Measurements from ENCODE around the gene ODC1. TPM values are rescaled to one million over a fixed set of nuclear protein-coding genes. Genes with fewer than 3 reads are reported as not detected.

Gene ODC1
- total and polyA plus RNA-seq, 12 donors, result 4.1 to 92.8 (median 56.0) TPM

- TF ChIP-seq CTCF (IDR thresholded peaks at IDR 0.05), result no peak
- Histone ChIP-seq H3K4me3 (no peak overlapping the region), H3K9me3 (no peaks in the 10 kb centered on the region), H3K27ac (peak overlapping the region in 7 of 10 donors; percentile 8 to 64 (median 44)), H3K4me1 (peaks cover 3 to 39% (median 17%) of the 10 kb centered on the region in 9 donors), H3K27me3 (no peaks in the 10 kb centered on the region), H3K36me3 (no peaks in the 10 kb centered on the region)
- DNase-seq (peak; percentile 31 to 51), ATAC-seq (peak; percentile 21 to 88 (median 66))
- intact Hi-C loops (cut with DNase I), result loop anchor here in 1 of 10 donors (5.0 kb wide), 1 partner anchor 193 kb away; no protein-coding TSS in a partner anchor
- 70 to 74% methylated on average over 7 of the region's 7 CpGs for WGBS, 2 donors
Observed at GRCh38 chr2:10454505-10454904, 6.4 kb upstream of the ODC1 start.

- H3K27ac ChIP-seq, result peak overlapping the region in 4 of 10 donors; percentile 44 to 64 (median 61)
- H3K4me1 ChIP-seq, result peaks cover 6 to 45% (median 21%) of the 10 kb centered on the region in 9 donors
- no peaks in the 10 kb centered on the region for H3K9me3 ChIP-seq
- H3K36me3 ChIP-seq, result no peaks in the 10 kb centered on the region
- ATAC-seq (peak in 4 of 8 donors; percentile 2 to 14 (median 4)), DNase-seq (no peak)
- H3K4me3 ChIP-seq, result no peak overlapping the region
- 93 to 94% methylated on average over 9 of the region's 9 CpGs for WGBS, 2 donors
- intact Hi-C loops (cut with DNase I), result loop anchor here in 1 of 10 donors (5.0 kb wide), 1 partner anchor 193 kb away; no protein-coding TSS in a partner anchor
- no peaks in the 10 kb centered on the region for H3K27me3 ChIP-seq
- TF ChIP-seq CTCF (IDR thresholded peaks at IDR 0.05), result no peak
Observed at GRCh38 chr2:10453905-10454298, 5.8 kb upstream of the ODC1 start.

GRCh38 chr2:10452956-10453904 lies 5.1 kb upstream of the ODC1 start:
- 85 to 93% methylated on average over 17 of the region's 17 CpGs for WGBS, 2 donors
- DNase-seq, result no peak
- Histone ChIP-seq H3K27ac (peak overlapping the region in 1 of 10 donors; percentile 64), H3K9me3 (no peaks in the 10 kb centered on the region), H3K36me3 (no peaks in the 10 kb centered on the region), H3K27me3 (no peaks in the 10 kb centered on the region), H3K4me1 (peaks cover 6 to 47% (median 21%) of the 10 kb centered on the region in 9 donors), H3K4me3 (no peak overlapping the region)
- TF ChIP-seq CTCF (IDR thresholded peaks at IDR 0.05), result no peak
- no peak for ATAC-seq
- intact Hi-C loops (cut with DNase I), result loop anchor here in 1 of 10 donors (5.0 kb wide), 1 partner anchor 194 kb away; no protein-coding TSS in a partner anchor

- no peaks in the 10 kb centered on the region for H3K36me3 ChIP-seq
- TF ChIP-seq CTCF (IDR thresholded peaks at IDR 0.05), result no peak
- no peaks in the 10 kb centered on the region for H3K27me3 ChIP-seq
- H3K27ac ChIP-seq, result no peak overlapping the region
- H3K4me1 ChIP-seq, result peaks cover 8 to 45% (median 20%) of the 10 kb centered on the region in 9 donors
- intact Hi-C loops (cut with DNase I), result loop anchor here in 1 of 10 donors (5.0 kb wide), 1 partner anchor 195 kb away; no protein-coding TSS in a partner anchor
- ATAC-seq, result no peak
- H3K4me3 ChIP-seq, result no peak overlapping the region
- 56 to 73% methylated on average over 3 of the region's 3 CpGs for WGBS, 2 donors
- DNase-seq, result no peak
- H3K9me3 ChIP-seq, result no peaks in the 10 kb centered on the region
Observed at GRCh38 chr2:10452312-10452711, 4.2 kb upstream of the ODC1 start.

Measured in heart right ventricle (tissue), 16 donors.